GM23248 (cell line): Measurements from ENCODE around the gene TEX9.
"Not testable (repeated sequence)": the region's sequence is repeated elsewhere in the genome, so short reads cannot be mapped to it uniquely, and the experiment has no call there.

Experiments
- EZH2 ChIP-seq: fragments of 200-600 bp; sonication (generic); IDR thresholded peaks from 2 replicates; pipeline ENCODE4 v1.6.1; 2018; ENCODE audit warnings: antibody characterized with exemption, mild to moderate bottlenecking; ENCODE audit not compliant: insufficient read depth, poor library complexity, severe bottlenecking
- EZH2phosphoT487 ChIP-seq: fragments of 200-600 bp; sonication (generic); IDR thresholded peaks from 2 replicates; pipeline ENCODE4 v1.6.1; 2018; ENCODE audit warnings: antibody characterized with exemption, moderate library complexity, mild to moderate bottlenecking, low read depth; ENCODE audit not compliant: insufficient read depth

- TF ChIP-seq EZH2, EZH2phosphoT487: not testable (repeated sequence)
Measured at GRCh38 chr15:56374693-56375092, 9.5 kb downstream of the TEX9 start.
